Measurements from ENCODE around the gene KRTAP10-3. TPM values are rescaled to one million over a fixed set of nuclear protein-coding genes. Genes with fewer than 3 reads are reported as not detected.

Gene KRTAP10-3
- total RNA-seq, 1 donor from 2014 or later = not detected

GRCh38 chr21:44520326-44521300 is 38.0 kb downstream of the KRTAP10-3 start:
- peak; percentile 84 for DNase-seq (ENCODE audit: low spot score)

DNA sequence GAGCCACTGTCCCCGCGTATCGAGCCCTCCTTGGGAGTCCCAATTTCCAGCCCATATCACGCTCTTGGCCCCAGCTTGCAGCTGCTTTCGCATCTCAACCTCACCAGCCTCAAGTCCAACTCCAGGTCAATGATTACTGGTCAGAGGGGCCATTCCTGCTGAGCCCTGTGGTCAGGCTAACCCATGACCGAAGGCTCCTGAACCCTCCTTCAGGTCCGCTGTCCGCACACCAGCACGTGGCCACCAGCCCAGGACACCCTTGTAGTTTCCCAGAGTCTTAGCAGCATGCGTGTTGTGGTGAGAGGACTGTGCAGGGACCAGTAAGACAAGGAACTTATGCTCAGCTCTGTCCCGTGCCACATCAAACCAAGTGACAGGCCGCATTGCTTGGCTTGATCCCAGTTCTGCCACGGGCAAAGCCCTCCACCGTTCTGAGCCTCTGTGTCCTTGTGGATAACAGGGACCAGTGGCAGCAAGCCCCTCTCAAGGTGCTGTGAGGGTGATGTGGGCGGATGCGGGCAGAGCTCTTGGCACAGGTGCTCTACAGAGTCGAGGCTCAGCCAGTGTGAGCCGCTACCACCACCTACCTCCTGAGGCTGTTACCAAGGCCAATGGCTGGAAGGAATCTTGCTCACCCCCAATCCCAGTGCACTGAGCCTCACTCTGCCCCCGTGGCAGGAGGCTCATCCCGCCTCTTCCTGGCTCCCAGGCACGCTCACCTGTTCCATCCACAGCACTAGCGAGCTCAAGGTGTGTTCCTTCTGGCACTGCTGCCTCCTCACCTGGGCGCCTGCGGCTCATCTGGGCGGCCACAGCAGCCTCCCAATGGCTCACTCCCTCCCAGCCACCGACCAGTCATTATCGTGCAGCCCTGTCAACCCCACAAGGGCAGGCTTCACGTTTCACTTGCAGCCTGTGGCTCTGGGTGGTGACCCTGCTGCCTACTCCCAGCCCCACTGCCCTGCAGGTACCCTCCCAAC is 39.0 kb downstream of the KRTAP10-3 start:
- no peak for DNase-seq (ENCODE audit: low spot score)

DNA sequence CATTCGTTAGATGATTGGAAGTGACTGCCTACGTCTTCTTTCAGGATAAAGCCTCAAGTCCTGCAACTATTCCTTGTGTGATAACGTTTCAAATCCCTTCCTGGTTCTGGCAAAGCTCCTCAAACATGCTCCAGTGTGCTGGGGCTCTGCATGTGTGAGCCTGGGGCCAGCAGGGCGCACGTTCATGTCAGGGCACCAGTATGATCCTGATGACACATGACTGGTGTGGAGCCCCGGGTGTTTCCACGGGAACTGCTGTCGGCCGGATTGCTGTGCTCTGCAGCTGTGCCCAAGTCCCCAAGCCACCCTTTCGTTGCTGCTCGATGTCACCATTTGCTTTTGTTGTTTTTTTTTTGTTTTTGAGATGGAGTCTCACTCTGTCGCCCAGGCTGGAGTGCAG is 39.9 kb downstream of the KRTAP10-3 start:
- DNase-seq (ENCODE audit: low spot score) = no peak

- DNase-seq (ENCODE audit: low spot score) = no peak
Measured at GRCh38 chr21:44517175-44517899, 41.3 kb downstream of the KRTAP10-3 start.

GRCh38 chr21:44516828-44517174 is 41.8 kb downstream of the KRTAP10-3 start:
- DNase-seq (ENCODE audit: low spot score) = no peak

GRCh38 chr21:44516342-44516741 is 42.3 kb downstream of the KRTAP10-3 start:
- DNase-seq (ENCODE audit: low spot score) = no peak

- DNase-seq (ENCODE audit: low spot score) = no peak
Measured at GRCh38 chr21:44515359-44516165, 43.0 kb downstream of the KRTAP10-3 start.

DNA sequence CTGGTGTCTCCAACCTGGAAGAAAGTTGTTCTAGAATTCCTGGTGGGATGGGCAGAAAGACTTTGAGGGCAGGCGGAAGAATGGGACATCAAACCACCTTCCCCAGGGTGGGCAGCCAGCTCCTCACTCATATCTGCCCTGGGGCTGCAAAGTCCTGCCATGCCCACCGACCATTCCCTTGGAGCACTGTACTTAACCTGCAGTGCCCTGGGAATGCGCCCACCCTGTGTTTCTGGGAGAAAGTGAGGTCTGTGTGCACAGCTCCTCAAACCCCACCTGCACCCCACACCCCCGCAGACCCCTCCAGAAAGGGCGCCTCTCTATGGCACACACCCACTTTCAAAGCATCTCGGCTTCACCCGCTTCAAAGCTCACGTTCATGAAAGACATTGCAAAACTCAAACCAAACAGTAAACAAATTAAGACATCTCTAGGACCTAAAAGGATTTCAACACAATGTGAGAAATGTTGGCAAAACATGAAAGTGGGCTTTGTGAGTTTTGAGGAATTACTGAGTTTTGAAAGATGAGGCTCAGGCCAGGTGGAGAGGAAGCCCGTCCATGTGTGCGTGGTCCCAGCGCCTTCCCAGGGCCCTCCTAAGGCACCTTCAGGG is 43.7 kb downstream of the KRTAP10-3 start:
- DNase-seq (ENCODE audit: low spot score) = no peak

DNA sequence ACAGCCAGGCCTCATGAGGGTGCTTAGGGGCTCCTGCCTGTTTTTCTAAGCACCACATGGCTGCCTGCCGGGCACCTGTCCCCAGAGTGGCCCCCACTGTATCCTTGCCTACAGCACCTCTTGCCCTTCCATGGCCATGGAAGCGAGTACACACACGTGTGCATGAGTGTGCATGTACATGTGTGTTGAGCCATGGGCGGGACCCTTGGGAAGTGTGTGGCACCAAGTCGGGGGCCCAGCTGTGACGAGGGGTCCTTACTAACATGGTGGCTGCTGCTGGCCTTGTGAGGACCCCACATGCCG is 44.4 kb downstream of the KRTAP10-3 start:
- DNase-seq (ENCODE audit: low spot score) = no peak

GRCh38 chr21:44513389-44514217 is 45.0 kb downstream of the KRTAP10-3 start:
- no peak for DNase-seq (ENCODE audit: low spot score)

DNA sequence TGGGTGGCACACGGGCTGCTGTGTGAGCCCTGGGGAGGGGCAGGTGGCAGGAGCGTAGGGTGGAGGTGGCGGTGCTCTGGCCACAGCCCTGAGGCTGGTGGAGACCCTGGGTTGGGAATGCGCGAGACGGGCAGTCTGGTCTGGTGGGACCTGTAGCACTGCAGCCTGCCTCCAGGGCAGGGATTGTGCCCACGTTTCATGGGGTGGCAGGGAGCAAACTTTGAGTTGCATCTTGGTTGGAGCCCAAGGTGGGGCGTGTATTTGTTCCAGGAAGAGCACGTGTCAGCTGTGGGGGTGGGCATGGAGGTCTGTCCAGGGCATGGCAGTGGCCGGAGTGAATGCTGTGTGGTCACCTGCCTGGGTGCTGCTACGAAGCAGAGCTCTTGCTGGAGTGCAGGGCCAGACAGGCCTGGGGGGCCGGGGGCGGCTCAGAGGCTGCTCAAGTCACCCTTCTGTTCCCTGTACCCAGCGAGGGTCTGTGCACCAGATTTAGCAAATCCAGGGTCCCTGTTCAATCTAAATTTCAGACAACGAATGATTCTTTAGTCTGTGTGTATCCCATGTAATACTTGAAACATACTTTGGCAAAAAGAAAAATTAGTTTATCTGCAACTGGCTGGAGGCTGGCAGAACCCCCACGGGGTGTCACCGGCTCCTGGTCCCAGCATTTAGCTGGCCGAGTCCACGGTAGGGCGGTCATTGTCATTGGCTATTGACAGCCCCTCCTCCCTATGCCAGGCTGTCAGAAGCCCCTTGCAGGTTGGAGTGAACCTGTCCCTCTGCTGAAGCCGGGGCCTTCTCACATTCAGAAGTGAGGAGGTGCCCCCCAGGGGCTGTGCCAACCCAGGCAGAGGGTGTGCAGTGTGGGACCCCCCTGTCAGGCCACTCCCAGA is 45.9 kb downstream of the KRTAP10-3 start:
- DNase-seq (ENCODE audit: low spot score) = no peak

DNA sequence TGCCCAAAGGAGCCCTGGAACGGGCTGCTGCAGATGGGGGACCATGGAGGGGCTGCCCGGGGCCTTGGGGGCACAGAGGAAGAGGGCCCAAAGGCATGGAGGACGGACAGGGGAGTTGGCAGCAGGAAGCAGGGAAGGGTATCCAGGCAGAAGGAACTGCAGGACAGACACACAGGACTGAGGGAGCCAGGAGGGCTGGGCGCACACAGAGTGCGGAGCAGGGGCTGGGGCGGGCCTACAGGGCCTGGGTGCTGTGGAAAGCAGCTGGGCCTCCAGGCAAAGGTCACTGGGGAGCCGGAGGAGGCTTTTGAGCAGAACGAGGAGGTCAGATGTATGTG is 46.7 kb downstream of the KRTAP10-3 start:
- DNase-seq (ENCODE audit: low spot score) = no peak

GRCh38 chr21:44511219-44511937 is 47.2 kb downstream of the KRTAP10-3 start:
- no peak for DNase-seq (ENCODE audit: low spot score)

DNA sequence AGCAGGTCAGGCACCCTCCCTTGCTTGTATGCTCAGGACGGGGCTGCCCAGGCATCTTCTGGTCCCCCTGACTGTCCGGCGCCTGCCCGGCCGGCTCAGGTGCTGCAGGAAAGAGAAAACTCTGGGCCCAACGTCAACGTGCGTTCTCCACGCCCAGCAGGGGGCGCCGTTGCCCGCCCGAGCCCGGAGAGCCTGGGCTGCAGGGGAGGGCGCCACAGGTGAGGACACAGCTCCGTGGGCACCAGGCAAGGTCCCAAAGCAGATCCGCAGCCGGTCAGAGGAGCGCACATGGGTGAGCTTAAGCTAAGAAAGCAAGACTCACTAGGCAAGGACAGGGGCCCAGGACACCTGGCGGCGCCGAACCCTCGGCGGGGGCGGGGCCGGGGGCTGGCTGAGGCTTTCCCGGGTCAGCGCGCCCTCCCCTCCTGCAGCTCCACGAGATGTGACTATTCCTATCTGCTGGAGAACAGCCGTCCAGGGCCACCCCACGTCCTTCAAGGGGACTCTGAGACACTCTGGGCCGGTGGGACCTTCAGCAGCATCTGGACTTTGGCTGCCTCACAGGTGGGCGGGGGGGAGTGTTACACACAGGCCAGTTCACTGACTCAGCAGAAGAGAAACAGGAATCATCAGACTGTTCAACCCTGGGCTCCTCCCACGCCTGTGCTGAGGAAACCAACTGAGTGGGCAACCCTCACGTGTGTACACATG is 47.9 kb downstream of the KRTAP10-3 start:
- DNase-seq (ENCODE audit: low spot score) = no peak

DNA sequence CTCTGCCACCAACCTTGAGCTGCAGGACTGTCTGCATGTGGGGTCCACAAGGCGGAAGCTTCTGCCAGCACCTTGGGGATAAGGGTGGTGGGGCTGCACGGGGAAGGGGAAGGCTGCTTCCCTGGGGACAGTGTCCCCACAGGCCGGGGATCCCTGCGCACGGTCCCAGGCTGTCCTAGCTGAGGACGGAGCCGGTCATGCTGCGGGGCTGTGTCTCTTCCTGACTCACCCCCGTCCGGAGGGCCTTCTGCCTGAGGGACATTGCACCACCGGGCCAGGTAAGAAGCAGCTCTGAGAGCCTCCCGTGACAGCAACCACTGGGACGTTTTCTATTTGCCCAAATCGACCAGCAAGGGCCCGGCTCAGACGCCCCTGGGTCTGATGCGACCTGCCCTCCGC is 48.5 kb downstream of the KRTAP10-3 start:
- DNase-seq (ENCODE audit: low spot score) = no peak

- DNase-seq (ENCODE audit: low spot score) = no peak
Measured at GRCh38 chr21:44509539-44509938, 49.1 kb downstream of the KRTAP10-3 start.
